Cerebellar cortex (tissue), 1 donor: ENCODE results near the gene DUSP8.

Source experiments
- DNase-seq: peaks from one replicate; pipeline ENCODE4 v3.0.0-alpha.2; 2015; ENCODE audit warnings: low spot score

DUSP8 gene

DNA sequence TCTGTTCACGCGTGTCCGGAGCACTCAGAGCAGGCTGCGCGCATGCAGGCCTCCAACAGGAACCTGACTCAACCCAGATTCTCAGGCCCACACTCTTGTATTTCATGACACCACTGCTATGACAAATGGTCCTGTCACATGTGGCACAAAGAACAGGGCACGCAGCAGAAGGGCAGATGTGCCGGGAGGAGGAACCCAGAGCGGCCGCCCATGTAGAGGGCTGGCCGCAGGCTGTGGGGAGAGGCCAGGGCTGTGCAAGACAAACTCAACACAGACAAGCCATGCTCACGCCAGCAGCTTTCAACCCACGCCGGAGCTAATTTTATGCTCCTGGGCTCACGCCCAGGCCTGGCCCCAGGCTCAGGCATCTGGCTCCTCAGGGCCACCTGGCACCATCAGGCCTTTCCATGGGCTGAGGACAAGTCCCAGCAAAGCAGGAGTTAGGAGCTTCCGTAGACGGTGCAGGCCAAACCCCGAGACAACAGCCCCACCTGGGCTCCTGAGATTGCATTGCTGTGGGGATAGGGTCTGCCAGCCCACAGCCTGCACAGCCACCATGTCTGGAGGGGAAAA is 40.0 kb downstream of the DUSP8 start:
- DNase-seq, result peak; percentile 93

DNA sequence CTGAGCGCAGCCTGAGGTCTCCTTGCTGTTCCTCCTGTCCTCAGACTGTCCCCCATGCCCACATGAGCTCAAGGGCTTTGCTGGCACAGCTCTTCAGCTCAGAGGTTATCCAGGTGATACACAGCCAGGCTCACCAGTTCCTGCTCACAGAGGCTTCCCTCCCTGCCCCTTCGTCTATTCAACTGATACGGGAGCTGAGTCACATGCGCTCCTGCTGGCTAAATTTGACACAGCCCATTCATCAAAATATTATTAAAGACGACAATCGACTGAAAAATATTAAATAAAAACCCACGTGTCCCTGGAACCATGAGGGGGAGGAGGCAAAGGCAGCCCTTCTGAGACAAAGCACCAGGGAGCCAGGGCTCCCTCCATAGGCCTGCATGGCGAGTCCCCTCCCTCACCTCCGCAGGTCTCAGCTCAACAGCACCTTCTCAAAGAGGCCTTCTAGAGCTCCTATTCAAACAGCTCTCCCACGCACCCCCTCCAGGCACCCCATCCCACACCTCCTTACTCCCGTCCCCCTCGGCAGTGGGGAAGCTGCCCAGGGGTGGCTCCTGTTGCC is 40.5 kb downstream of the DUSP8 start:
- no peak for DNase-seq

DNA sequence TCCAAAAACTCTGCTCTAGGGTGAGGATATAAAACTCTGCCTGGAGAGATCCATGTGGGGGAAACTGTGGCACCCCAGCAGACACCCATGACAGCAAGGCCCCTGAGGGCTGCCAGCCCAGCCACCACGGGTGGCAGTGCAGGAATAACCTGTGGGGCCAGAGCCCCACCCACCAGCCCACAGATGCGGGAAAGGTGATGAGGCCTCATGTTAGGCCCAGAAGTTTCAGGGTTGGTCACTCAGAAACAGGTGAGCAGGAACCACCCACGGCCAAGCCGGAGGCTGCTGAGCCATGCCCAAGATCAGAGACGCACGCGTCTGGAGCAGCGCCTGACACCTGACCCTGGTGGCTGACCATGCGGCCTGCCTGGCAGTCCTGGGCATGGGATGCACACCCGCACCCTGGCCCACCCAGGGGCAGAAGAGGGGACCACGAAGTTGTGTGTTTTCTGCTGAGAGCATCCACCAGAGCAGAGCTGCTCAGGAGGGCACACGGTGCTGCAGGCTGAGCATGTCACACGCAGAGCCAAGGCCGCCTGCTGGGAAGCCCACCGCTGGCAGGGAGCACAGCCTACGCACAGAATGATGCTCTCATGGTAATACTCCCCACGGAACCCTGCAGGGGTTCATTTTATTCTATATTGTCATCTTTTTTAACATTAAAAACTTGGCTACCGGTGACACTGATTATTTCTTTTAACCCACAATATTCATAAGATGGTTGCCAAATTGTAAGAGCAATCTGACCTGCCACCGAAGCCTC is 41.2 kb downstream of the DUSP8 start:
- DNase-seq, result no peak

GRCh38 chr11:1529774-1530173 is 42.3 kb downstream of the DUSP8 start:
- no peak for DNase-seq

DNA sequence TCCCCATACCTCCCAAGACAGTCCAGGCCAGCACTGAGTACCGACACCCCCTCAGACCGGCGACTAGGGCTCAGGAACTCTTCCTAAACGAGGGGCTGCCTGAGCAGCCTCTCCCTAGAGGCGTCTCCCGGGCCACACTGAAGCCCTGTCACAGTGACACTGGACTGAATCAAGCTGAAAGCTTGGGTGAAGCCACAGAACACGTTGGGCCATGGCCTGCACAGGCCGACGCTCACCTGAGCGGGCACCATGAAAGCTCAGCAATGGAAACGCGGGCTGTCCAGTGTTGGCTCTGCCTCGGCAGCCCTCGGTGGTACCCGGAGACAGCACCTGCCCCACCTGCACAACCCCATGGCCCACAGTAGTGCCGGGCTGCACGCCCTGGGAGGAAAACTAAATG is 42.8 kb downstream of the DUSP8 start:
- no peak for DNase-seq

DNA sequence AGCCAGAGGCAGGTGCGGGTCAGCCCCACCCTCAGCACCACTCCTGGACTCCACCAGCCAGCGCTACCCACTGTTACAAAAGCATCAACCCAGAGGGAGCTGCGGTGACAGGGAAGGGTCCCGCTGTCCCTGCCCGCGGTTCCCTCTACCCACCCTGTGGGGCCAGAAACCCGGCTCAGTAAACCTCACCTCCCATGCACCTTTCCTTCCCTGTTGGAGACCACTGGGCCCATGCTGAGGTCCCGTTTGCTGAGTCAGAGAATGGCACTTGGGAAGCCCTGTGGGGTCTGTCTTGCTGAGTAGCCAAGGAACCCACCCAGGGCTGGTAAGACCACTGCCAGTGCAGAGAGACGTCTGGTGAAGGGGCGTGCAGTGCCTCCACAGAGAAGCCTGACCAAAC is 43.4 kb downstream of the DUSP8 start:
- no peak for DNase-seq

DNA sequence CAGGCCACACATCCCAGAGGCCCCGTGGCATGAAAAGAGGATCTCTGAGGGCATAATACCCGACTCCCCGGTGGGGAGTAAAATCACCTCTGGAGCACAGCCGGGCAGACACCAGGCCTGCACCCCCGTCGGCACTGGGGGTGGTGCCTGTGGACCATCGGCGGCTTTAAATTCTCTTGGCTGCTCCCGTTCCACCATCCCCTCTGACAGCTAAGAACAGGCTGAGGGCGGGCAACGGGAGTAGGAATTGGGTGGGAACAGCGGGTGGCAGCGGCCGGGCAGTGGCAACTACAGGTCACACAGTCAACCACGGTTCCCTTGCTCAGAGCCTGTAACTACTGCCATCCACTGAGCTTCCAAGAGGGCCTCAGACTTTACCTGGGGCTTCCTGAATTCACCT is 45.3 kb downstream of the DUSP8 start:
- DNase-seq, result no peak

- no peak for DNase-seq
Observed at GRCh38 chr11:1523779-1524178, 48.3 kb downstream of the DUSP8 start.

GRCh38 chr11:1523077-1523476 is 49.0 kb downstream of the DUSP8 start:
- DNase-seq, result no peak

DNA sequence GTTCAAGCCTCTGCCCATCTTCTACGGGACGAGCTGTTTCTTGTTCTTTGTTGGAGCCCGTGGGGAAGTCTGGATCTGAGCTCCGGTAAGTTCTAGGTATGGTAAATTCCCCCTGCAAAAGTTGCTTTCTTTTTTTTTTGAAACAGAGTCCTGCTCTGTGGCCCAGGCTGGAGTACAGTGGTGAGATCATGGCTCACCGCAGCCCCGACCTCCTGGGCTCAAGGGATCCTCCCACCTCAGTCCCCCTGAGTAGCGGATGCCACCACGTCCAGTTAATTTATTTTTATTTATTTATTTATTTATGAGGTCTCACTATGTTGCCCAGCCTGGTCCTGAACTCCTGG is 50.0 kb downstream of the DUSP8 start:
- DNase-seq, result no peak

GRCh38 chr11:1521382-1522080 is 50.5 kb downstream of the DUSP8 start:
- DNase-seq, result no peak

DNA sequence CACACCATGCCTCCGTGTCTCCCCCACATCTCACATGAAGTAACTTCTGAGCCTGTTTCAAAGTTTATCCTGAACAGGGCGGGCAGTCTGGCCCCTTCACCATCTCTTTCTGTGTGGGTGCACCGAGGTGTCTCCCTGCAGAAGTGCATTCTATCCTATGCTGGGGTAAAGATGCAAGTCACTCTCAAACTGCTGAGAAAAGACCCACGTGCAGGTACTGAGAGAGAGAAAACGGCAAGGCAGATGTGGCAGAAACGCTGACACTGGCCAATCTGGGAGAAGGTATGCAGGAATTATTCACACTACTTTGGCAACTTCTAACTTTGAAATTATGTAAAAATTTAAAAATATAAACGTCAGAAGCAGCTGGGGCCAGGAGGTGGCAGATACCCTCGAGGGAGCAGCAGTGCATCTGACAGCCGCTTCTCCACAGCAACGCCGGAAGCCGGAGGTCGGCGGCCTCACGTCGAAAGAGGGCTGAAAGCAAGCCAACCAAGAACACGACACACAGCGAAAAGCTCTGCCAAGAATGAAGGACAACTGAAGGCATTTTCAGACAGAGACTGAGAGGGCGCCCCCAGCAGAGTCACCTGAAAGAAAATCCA is 51.3 kb downstream of the DUSP8 start:
- DNase-seq, result no peak

DNA sequence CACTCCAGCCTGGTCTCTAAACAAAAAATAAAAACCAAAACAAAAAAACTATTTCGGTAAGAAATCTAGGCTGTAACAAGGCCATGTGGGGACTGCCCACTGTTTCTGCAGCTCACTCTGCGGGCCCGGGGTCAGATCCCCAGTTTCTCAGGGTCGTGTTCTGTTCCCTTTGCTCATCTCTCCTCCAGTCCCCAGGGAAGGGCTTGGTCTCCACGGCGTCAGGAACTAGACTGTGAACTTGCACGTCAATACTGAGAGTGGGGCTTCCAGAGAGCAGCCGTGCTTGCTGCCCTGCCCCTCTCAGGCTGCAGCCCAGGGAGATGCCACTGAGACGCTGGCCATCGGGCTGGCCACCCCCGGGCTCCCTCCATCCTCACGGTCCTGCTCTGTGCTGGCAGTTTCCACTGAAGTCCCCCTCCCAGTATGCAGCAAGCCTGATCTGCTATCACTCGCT is 51.8 kb downstream of the DUSP8 start:
- DNase-seq, result no peak

DNA sequence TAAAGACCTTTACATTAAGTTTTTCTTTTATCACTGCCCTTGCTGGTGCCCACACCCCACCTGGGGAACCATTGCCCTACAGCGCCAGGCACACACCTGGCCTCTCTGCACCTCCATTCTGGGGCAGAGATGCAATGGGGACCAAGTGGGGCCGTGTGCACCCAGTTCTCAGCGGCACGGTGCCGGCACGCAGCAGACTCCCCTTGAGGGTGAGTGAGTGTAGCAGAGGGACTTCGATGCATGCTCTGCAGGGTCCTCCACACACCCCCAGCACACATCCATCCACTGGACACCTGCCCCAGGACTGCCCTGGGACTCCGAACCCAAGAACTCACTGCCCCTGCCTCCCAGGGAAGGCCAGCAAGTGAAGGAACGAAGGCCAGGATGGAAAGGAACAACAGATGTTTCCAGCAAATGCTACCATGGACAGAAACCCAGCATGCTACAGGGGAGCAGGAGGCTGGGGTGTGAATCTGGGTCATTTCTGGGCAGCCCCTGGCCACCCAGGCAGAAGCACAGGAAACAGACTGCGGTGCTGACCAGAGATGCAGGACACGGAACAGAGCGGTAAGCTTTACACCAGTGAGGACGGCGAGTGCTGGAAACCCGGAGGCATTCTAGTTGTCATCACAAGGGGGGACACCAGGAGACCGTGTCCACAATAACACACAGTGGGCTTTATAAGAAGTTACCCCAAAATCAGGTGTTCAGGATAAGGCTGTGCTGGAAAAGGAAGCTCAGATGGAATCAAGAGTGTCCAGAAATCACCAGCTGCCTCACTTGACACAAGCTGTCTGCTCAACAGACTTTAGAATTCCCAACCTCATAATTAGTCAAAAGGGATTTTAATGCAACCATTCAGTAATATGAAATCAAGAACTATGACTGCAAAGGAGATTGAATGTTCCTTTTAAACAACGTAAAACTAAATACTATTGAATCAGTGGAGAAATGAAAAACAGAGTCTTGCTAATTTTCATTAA is 52.8 kb downstream of the DUSP8 start:
- peak; percentile 40 for DNase-seq

DNA sequence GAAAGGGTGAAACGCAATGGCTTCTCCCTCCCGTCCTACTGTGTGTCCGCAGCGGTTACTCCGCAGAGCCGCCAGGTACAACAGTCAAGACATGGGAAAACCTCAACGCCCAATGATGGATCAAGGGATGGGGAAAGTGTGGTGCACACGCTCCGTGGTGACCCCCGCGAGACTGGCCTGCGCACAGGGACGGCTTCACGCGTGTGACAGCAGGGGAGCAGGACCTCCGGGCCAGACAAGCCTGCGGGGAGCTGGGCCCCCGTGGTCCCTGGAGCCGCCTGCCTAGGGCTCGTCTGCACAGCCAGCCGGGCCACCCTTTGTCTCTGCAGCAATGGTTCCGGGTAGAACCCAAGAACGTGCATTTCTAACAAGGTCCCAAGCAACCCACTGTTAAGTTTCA is 53.8 kb downstream of the DUSP8 start:
- DNase-seq, result no peak

- DNase-seq, result no peak
Observed at GRCh38 chr11:1517117-1518005, 54.7 kb downstream of the DUSP8 start.

GRCh38 chr11:1516273-1517067 is 55.6 kb downstream of the DUSP8 start:
- DNase-seq, result peak; percentile 16

DNA sequence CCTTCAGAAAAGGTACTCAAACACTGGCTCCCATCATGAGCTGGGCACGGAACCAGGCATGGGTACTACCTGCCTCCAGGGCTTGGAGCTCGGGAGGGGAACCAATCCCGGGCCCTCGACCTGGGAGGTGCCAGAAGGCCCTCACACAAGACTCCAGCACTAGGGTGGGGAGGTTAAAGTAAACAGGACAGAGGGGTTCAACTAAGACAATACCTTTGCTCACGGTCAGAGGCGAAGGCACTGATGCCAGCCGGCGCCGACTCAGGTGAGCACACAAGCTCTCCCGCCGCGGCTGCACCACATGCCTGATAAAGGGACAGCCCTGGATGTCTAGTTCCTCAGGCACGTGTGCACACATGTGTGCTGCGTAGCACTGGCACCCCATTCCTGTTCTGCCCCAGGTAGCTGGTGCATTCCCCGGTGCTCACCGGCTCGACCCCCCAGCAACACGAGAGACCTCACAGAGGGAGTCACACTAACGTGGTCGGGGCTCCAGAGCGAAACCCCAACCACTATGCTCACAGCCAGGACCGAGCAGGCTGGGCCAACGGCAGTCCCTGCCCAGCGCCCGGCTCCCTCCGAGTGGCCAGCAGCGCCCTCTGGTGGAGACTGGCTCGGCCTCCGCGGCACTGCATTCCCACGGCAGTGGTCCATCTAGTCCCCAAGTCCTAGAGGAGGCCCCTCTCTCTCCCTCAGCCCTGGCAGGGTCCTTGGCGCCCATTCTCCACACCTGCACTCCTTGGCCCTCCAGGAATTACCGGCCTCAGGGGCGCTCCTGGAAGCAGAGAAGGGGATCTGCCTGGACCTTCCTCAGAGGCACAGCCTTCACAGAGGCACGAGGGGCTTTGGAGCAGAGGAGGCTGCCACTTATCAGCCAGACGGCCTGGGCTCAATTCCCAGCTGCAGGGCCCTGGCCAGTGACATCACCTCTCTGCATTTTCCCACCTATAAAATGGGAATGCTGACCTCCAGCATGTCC is 56.7 kb downstream of the DUSP8 start:
- DNase-seq, result peak; percentile 76
